A549 (cell line): ENCODE data around the gene ANKFY1. TPM values are rescaled to one million over a fixed set of nuclear protein-coding genes. Genes with fewer than 3 reads are reported as not detected.

Experiments
- ATAC-seq, 2 experiments: fragments of 200-7000 bp in 1 of 2; fragments of >200 bp in 1 of 2; cut with Nextera tagmentation in 1 of 2; cut with Tn5 transposase in 1 of 2; 3 replicates each; pipeline versions ENCODE4 v1.8.0 to v1.9.1; 2018 to 2020; ENCODE audit warnings: mild to moderate bottlenecking in 1 of 2, moderate library complexity in 1 of 2
- CTCF ChIA-PET: fragments of 300-600 bp; sonication (Branson Sonifier 250); formaldehyde crosslinking; extraction: SDS; loops from one replicate; lab custom pipeline; 2021; ENCODE audit warnings: antibody characterized with exemption, inconsistent platforms; lab: Yijun Ruan, JAX
- POLR2A ChIA-PET: fragments of 350-600 bp; formaldehyde crosslinking; extraction: SDS; loops from one replicate; lab custom pipeline; 2021; ENCODE audit warnings: antibody characterized with exemption, inconsistent platforms; lab: Yijun Ruan, JAX
- DNase-seq, 2 experiments: peaks; one replicate each; pipeline versions ENCODE4 v3.0.0 to v3.0.0-alpha.2; 2011 to 2016; ENCODE audit warnings: low read depth in 1 of 2, low spot score in 1 of 2
- FAIRE-seq: peaks from 2 replicates; lab custom pipeline; 2011; peaks lifted over from hg19 to GRCh38; lab: Jason Lieb, UNC
- H3K27ac ChIP-seq, 2 experiments: fragments of >200 bp; sonication (Bioruptor Twin); formaldehyde crosslinking; 3 replicates each; pipeline ENCODE4 v1.5.1; 2016 to 2017
- H3K4me1 ChIP-seq: fragments of >200 bp; sonication (Bioruptor Twin); formaldehyde crosslinking; 3 replicates; pipeline ENCODE4 v1.6.1; 2016
- H3K4me2 ChIP-seq: fragments of >200 bp; sonication (Bioruptor Twin); formaldehyde crosslinking; 3 replicates; pipeline ENCODE4 v1.6.1; 2016
- H3K4me3 ChIP-seq: fragments of >200 bp; sonication (Bioruptor Twin); formaldehyde crosslinking; 3 replicates; pipeline ENCODE4 v1.5.1; 2016
- H3K9me3 ChIP-seq: fragments of >200 bp; sonication (Bioruptor Twin); formaldehyde crosslinking; 3 replicates; pipeline ENCODE4 v1.6.1; 2016
- BCL3 ChIP-seq: fragments of >200 bp; sonication (Bioruptor Twin); formaldehyde crosslinking; IDR thresholded peaks from 3 replicates; pipeline ENCODE4 v1.6.1; 2016
- CBX2 ChIP-seq: fragments of 200-600 bp; sonication (generic); IDR thresholded peaks from 2 replicates; pipeline ENCODE4 v1.6.1; 2016; ENCODE audit warnings: low read depth, mild to moderate bottlenecking, borderline replicate concordance
- CEBPB ChIP-seq, 2 experiments: fragments of >200 bp in 1 of 2; sonication (Bioruptor Twin) in 1 of 2; formaldehyde crosslinking in 1 of 2; IDR thresholded peaks; 2 replicates each; pipeline ENCODE4 v1.6.1; 2012 to 2016
- ELK1 ChIP-seq: fragments of 150-350 bp; IDR thresholded peaks from 2 replicates; pipeline ENCODE4 v1.6.1; 2014; ENCODE audit warnings: low read depth, mild to moderate bottlenecking, low read length
- HDAC2 ChIP-seq: fragments of 200-600 bp; sonication (generic); IDR thresholded peaks from 2 replicates; pipeline ENCODE4 v1.6.1; 2016
- HEYL ChIP-seq: fragments of 250-450 bp; sonication (Bioruptor Pico); IDR thresholded peaks from 2 replicates; pipeline ENCODE4 v1.8.0; 2021; ENCODE audit warnings: mild to moderate bottlenecking, moderate library complexity
- JUN ChIP-seq, 2 experiments: fragments of >200 bp; sonication (Bioruptor Twin); formaldehyde crosslinking; IDR thresholded peaks; 2 replicates in 1 of 2; 3 replicates in 1 of 2; pipeline ENCODE4 v1.6.1; 2016 to 2017
- KDM5A ChIP-seq: fragments of 200-600 bp; sonication (generic); IDR thresholded peaks from 2 replicates; pipeline ENCODE4 v1.6.1; 2016; ENCODE audit warnings: antibody characterized with exemption, mild to moderate bottlenecking
- MAFK ChIP-seq: fragments of 450-650 bp; IDR thresholded peaks from 2 replicates; pipeline ENCODE4 v1.6.1; 2014; ENCODE audit not compliant: partially characterized antibody
- NR3C1 ChIP-seq: fragments of >200 bp; sonication (Bioruptor Twin); formaldehyde crosslinking; IDR thresholded peaks from 3 replicates; pipeline ENCODE4 v1.6.1; 2017
- PBX3 ChIP-seq: IDR thresholded peaks from 2 replicates; pipeline ENCODE4 v1.6.1; 2012
- POLR2AphosphoS2 ChIP-seq: conservative IDR thresholded peaks from 2 replicates; pipeline ENCODE4 v1.6.1; 2012; ENCODE audit warnings: low read length, improper control_type of control experiment, inconsistent platforms
- RAD21 ChIP-seq, 2 experiments: fragments of >200 bp in 1 of 2; sonication (Bioruptor Twin) in 1 of 2; formaldehyde crosslinking in 1 of 2; IDR thresholded peaks in 1 of 2; conservative IDR thresholded peaks in 1 of 2; 2 replicates in 1 of 2; 3 replicates in 1 of 2; pipeline ENCODE4 v1.6.1; 2012 to 2018; ENCODE audit warnings: inconsistent platforms in 1 of 2
- RARB ChIP-seq: fragments of 250-450 bp; sonication (Bioruptor Pico); IDR thresholded peaks from 2 replicates; pipeline ENCODE4 v1.8.0; 2021; ENCODE audit warnings: mild to moderate bottlenecking, moderate library complexity
- RCOR1 ChIP-seq: fragments of 150-350 bp; IDR thresholded peaks from 2 replicates; pipeline ENCODE4 v1.6.1; 2014; ENCODE audit warnings: antibody characterized with exemption, low read length, low read depth
- RNF2 ChIP-seq: fragments of 200-600 bp; sonication (generic); IDR thresholded peaks from 2 replicates; pipeline ENCODE4 v1.6.1; 2016; ENCODE audit warnings: low read depth, mild to moderate bottlenecking, antibody characterized with exemption, moderate library complexity, borderline replicate concordance
- SMC3 ChIP-seq: fragments of >200 bp; sonication (Bioruptor Twin); formaldehyde crosslinking; IDR thresholded peaks from 3 replicates; pipeline ENCODE4 v1.6.1; 2018; ENCODE audit warnings: inconsistent platforms
- ZC3H11A ChIP-seq: fragments of 450-650 bp; IDR thresholded peaks from 2 replicates; pipeline ENCODE4 v1.6.1; 2014; ENCODE audit warnings: antibody characterized with exemption, mild to moderate bottlenecking
- WGBS: methylation state at CpG from one replicate; pipeline ENCODE4 v1.1.6; 2017; ENCODE audit errors: missing lambda C conversion rate; 5-methylcytosine and 5-hydroxymethylcytosine counted together
- polyA plus RNA-seq, 4 experiments: library from polyadenylated mRNA; depleted of rRNA in 3 of 4; stranded (reverse); fragments of >200 nt; fragmentation: RNase III in 1 of 4; extraction: RNeasy Plus Mini Kit Qiagen cat#74134 plus additional on column Dnase treatment in 1 of 4; gene quantifications; 2 replicates in 3 of 4; 3 replicates in 1 of 4; pipeline ENCODE4 v1.2.3, GENCODE V29; 2011 to 2017
- TF ChIP-seq, protein P1 (sequence below): IDR thresholded peaks from 2 replicates; pipeline ENCODE4 v1.6.1; 2012
- TF ChIP-seq, protein P2 (sequence below): fragments of 450-650 bp; IDR thresholded peaks from 2 replicates; pipeline ENCODE4 v1.6.1; 2014; ENCODE audit warnings: antibody characterized with exemption

Gene ANKFY1
- polyA plus RNA-seq, 2 of the 4 experiments (the other 2 are of a cell fraction): 28.5 to 51.7 TPM

DNA sequence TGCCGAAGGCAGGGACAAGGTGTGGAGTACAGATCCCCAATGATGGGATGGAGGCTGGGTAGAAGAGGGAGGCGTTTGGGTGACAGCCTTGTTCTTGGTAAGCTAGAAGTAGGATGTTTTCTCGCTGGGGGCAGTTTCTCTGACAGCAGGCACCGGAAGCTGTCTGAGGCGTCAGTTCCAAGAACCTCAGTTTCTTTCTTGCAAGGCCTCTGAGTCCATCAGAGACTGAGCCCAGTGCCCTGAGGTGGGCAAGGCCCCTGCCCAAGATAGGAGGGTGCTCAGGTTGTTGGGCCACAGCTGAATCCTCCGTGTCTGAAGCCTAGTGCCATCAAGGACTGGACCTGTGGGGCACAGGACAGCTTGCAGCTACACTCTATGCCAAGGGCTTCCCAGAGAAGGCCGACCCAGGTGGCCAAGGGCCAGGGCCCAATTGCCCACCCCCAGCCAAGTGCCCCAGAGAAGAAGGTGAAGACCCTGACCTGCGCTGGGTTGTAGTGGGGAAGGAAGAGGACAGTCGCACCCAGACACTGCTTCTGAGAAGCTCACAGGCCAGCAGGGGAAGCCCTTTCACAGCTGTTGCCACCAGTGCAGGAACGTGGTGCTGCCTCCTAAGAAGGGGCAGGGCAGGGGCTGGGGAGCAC is 107.7 kb downstream of the ANKFY1 start:
- Histone ChIP-seq H3K4me2 (no peak overlapping the region), H3K4me1 (peaks cover 10% of the 10 kb centered on the region), H3K4me3 (no peak overlapping the region), H3K27ac (no peak overlapping the region), H3K9me3 (no peaks in the 10 kb centered on the region)
- 83% methylated on average over 10 of the region's 10 CpGs for WGBS
- CTCF ChIA-PET: interaction anchor here (0.6 to 5.9 kb wide), 9 partner anchors 10 to 258 kb away, joined by 3 to 36 read pairs (median 4); partner anchors contain the start of genes CYB5D2 and ZZEF1
- DNase-seq (no peak), FAIRE-seq (no peak), ATAC-seq (no peak)
- POLR2A ChIA-PET: interaction anchor here (6.4 kb wide), 1 partner anchor 13 kb away, joined by 43 read pairs; the partner anchor contains the start of genes CYB5D2 and ZZEF1
- TF ChIP-seq ELK1 (no peak), PBX3 (no peak), RAD21 (conservative IDR thresholded peaks at IDR 0.05 in 1 of 2, IDR thresholded peaks at IDR 0.05 in 1 of 2) (no peak), ZC3H11A (no peak), RCOR1 (no peak), JUN (IDR thresholded peaks at IDR 0.05) (no peak), HEYL (CRISPR knock-in tag) (no peak), CEBPB (IDR thresholded peaks at IDR 0.05) (no peak), RNF2 (no peak), BCL3 (no peak), MAFK (no peak), POLR2AphosphoS2 (no peak), NR3C1 (no peak)
- TF ChIP-seq, protein P1, sequence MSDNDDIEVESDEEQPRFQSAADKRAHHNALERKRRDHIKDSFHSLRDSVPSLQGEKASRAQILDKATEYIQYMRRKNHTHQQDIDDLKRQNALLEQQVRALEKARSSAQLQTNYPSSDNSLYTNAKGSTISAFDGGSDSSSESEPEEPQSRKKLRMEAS: no peak
- TF ChIP-seq, protein P2, sequence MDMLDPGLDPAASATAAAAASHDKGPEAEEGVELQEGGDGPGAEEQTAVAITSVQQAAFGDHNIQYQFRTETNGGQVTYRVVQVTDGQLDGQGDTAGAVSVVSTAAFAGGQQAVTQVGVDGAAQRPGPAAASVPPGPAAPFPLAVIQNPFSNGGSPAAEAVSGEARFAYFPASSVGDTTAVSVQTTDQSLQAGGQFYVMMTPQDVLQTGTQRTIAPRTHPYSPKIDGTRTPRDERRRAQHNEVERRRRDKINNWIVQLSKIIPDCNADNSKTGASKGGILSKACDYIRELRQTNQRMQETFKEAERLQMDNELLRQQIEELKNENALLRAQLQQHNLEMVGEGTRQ: no peak

DNA sequence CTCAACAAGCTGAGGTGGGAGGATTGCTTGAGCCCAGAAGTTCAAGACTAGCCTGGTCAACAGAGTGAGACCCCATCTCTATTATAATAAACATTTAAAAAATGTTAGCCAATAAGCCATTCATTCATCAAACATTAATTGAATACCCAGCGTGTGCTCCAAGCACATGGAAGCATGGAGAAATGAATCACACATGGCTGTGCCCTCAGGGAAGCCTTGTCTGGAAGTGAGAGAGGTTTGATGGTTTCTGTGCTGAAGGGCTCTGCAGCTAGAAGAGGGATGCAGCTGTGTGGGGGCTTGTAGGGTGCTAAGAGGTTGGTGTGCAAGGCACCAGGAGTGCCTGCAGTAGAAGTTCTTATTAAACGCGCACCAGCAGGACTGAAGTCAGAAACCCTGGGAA is 109.6 kb downstream of the ANKFY1 start:
- no peak for TF ChIP-seq MAFK
- TF ChIP-seq KDM5A: no peak
- no peak for TF ChIP-seq HDAC2
- TF ChIP-seq SMC3: no peak
- TF ChIP-seq RARB (CRISPR knock-in tag): no peak
- TF ChIP-seq ELK1: no peak
- TF ChIP-seq, protein P1: no peak
- no peak for TF ChIP-seq CBX2
- H3K9me3 ChIP-seq: no peaks in the 10 kb centered on the region
- H3K4me3 ChIP-seq: no peak overlapping the region
- no peaks in the 10 kb centered on the region for H3K4me1 ChIP-seq
- FAIRE-seq (no peak), ATAC-seq (no peak), DNase-seq (no peak)
- no peak overlapping the region for H3K4me2 ChIP-seq
- CTCF ChIA-PET: interaction anchor here (1.0 to 5.9 kb wide), 5 partner anchors 8 to 311 kb away, joined by 3 to 36 read pairs (median 3); partner anchors contain the start of genes CYB5D2 and ZZEF1
- POLR2A ChIA-PET: interaction anchor here (6.4 kb wide), 1 partner anchor 11 kb away, joined by 43 read pairs; the partner anchor contains the start of genes CYB5D2 and ZZEF1
- WGBS: 84% methylated on average over 3 of the region's 3 CpGs
- H3K27ac ChIP-seq: no peak overlapping the region
